Adipocyte (in vitro differentiated cells): ENCODE results near the gene CCKAR.
"Not testable (repeated sequence)": the region's sequence is repeated elsewhere in the genome, so short reads cannot be mapped to it uniquely, and the experiment has no call there.

Experiments used
- DNase-seq: peaks from one replicate; pipeline ENCODE4 v3.0.0-alpha.2; 2015; ENCODE audit warnings: low read depth
- H3K27me3 ChIP-seq: replicated peaks from 2 replicates; pipeline ENCODE4 v1.7.0; 2013; ENCODE audit warnings: mild to moderate bottlenecking, low read length, moderate library complexity; ENCODE audit not compliant: control insufficient read depth, insufficient read depth
- H3K36me3 ChIP-seq: 2 replicates; pipeline ENCODE4 v1.7.0; 2013; ENCODE audit warnings: low read length, mild to moderate bottlenecking, moderate library complexity; ENCODE audit not compliant: control insufficient read depth, insufficient read depth, severe bottlenecking
- H3K4me1 ChIP-seq: 2 replicates; pipeline ENCODE4 v1.7.0; 2013; ENCODE audit warnings: mild to moderate bottlenecking, low read length, moderate library complexity; ENCODE audit not compliant: control insufficient read depth, insufficient read depth
- H3K4me3 ChIP-seq: 2 replicates; pipeline ENCODE4 v1.7.0; 2013; ENCODE audit warnings: mild to moderate bottlenecking, low read length, moderate library complexity
- H3K9ac ChIP-seq: 2 replicates; pipeline ENCODE4 v1.7.0; 2013; ENCODE audit warnings: mild to moderate bottlenecking, low read length, moderate library complexity
- H3K9me3 ChIP-seq: 2 replicates; pipeline ENCODE4 v1.7.0; 2013; ENCODE audit warnings: mild to moderate bottlenecking, low read length, moderate library complexity; ENCODE audit not compliant: control insufficient read depth

CCKAR gene

GRCh38 chr4:26510334-26510964 is 20.2 kb upstream of the CCKAR start:
- H3K4me1 ChIP-seq, result peaks cover 9% of the 10 kb centered on the region
- H3K9ac ChIP-seq, result no peak overlapping the region
- H3K4me3 ChIP-seq, result no peak overlapping the region
- no peaks in the 10 kb centered on the region for H3K9me3 ChIP-seq
- H3K27me3 ChIP-seq, result no peaks in the 10 kb centered on the region
- no peaks in the 10 kb centered on the region for H3K36me3 ChIP-seq
- DNase-seq, result peak; percentile 39

DNA sequence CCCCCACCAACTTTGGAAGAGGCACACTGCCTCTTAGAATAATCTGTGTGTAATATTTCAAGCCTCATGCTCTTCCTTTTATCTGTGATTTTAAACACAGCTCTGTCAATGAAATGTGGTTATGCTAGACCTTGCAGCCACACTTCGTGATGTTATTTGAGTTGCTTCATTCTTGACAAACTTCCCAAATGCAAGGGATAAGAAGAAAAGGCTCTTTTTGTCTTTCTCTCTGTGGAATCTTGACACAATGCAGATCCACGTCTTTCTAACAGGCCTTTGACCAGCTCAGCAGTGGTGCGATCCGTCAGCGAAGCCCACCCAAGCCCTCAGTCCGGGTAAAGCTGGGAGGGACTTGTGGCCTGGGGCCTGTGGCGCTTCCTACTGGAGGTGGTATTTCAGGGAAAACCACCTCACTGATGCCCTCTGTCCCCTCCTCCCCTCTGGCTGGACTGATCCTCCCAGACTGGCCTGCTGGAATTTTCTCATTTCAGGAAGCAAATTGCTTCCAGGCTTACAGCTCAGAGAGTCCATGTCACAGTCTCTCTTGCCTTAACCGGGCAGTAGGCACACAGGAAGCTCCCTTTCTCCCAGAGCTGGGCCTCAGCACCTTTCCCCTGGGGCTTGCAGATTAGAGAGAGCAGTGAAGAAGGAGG is 19.5 kb upstream of the CCKAR start:
- peak; percentile 32 for DNase-seq

DNA sequence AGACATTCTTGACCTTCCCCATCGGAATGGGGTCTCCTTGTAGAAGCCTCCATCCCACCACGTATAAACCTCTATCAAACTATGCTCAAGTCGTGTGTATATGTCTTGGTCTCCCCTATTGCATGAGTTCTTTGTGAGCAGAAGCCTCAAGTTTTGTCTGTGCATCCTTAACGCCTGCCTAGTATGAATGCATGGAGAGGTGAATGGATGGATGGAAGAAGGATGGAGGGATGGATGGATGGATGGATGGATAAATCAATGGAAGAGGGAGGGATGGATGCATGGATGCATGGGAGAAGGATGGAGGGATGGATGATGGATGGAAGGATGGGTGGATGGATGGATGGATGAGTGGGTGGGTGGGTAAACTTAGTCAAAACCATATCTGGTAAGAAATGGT is 17.0 kb upstream of the CCKAR start:
- H3K4me3 ChIP-seq, result no peak overlapping the region
- DNase-seq, result no peak

More for the DNA sequence above, 19.5 kb upstream of the CCKAR start:
- Histone ChIP-seq H3K9ac (peak overlapping the region; percentile 9), H3K27me3 (no peaks in the 10 kb centered on the region), H3K9me3 (no peaks in the 10 kb centered on the region), H3K4me1 (peaks cover 9% of the 10 kb centered on the region), H3K4me3 (no peak overlapping the region), H3K36me3 (no peaks in the 10 kb centered on the region)

DNA sequence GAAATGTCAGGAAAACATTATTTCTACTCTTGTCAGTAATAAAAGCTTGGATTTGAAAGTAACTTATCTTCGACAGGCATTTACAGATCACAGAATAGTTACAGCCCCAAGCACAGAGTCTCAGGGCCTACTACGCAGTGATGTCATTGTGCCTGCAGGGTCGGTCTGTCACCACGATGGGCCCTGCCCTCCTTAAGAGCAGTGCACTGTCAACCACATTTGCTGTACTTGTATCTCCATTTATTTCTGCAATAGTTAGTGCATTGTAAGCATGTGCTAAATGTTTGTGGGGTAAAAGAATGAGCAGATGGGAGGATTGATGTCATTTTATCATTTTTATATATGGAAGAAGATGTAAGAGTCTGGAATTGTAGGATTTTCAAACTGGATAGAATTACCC is 13.6 kb upstream of the CCKAR start:
- Histone ChIP-seq H3K27me3 (no peaks in the 10 kb centered on the region), H3K9ac (no peak overlapping the region), H3K4me3 (no peak overlapping the region), H3K36me3 (no peaks in the 10 kb centered on the region), H3K4me1 (no peaks in the 10 kb centered on the region), H3K9me3 (peaks cover 7% of the 10 kb centered on the region)
- DNase-seq, result no peak

More for the DNA sequence above, 17.0 kb upstream of the CCKAR start:
- H3K9ac ChIP-seq, result no peak overlapping the region
- H3K4me1 ChIP-seq, result peaks cover 9% of the 10 kb centered on the region
- H3K9me3 ChIP-seq, result no peaks in the 10 kb centered on the region
- no peaks in the 10 kb centered on the region for H3K36me3 ChIP-seq
- H3K27me3 ChIP-seq, result no peaks in the 10 kb centered on the region

- Histone ChIP-seq H3K4me1 (no peaks in the 10 kb centered on the region), H3K9me3 (peaks cover 8% of the 10 kb centered on the region), H3K36me3 (no peaks in the 10 kb centered on the region), H3K4me3 (no peak overlapping the region), H3K9ac (no peak overlapping the region), H3K27me3 (no peaks in the 10 kb centered on the region)
- DNase-seq, result no peak
Measured at GRCh38 chr4:26503427-26503826, 13.1 kb upstream of the CCKAR start.

DNA sequence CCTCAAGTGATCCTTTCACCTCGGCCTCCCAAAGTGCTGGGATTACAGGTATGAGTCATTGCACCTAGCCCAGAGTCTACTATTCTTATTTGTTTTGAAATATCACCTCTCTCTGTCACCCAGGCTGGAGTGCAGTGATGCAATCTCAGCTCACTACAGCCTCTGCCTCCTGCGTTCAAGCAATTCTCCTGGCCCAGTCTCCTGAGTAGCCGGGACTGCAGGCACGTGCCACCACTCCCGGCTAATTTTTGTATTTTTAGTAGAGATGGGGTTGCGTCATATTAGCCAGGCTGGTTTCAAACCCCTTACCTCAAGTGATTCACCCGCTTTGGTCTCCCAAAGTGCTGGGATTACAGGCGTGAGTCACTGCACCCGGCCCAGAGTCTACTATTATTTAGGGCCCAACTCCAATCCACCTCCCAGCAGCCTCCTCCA is 10.3 kb upstream of the CCKAR start:
- not testable (repeated sequence) for DNase-seq, H3K27me3 ChIP-seq, H3K9ac ChIP-seq

DNA sequence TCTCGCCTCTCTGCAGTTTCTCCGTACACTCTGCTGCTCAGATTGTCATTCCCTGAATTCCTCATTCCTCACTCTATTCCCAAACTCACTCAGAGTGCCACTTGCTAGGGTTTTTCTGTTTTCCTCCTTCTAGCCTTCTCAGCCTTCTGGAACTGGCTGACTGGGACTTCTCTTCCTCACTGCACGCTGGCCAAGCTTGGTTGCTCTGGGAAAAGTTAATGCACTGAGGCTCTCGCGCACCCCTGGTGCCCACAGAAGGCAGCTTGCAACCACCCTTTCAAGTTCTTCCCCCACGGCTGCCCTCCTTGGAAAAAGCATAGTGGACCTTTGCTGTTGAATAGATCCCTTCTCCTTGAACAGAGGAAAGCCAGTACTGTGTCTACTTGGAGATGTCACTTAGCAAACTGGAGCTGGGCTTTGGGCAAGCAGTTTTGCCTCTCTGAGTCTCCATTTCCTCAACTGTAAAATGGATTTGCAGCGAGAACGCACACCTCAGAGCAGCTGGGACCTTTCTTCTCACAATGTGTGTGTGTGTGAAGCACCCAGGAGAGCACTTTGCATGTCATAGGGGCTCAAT is 6.0 kb upstream of the CCKAR start:
- no peaks in the 10 kb centered on the region for H3K4me1 ChIP-seq
- peaks cover 21% of the 10 kb centered on the region for H3K27me3 ChIP-seq
- H3K36me3 ChIP-seq, result no peaks in the 10 kb centered on the region
- H3K9me3 ChIP-seq, result peaks cover 8% of the 10 kb centered on the region
- no peak overlapping the region for H3K4me3 ChIP-seq
- no peak overlapping the region for H3K9ac ChIP-seq
- no peak for DNase-seq

More for the DNA sequence above, 10.3 kb upstream of the CCKAR start:
- not testable (repeated sequence) for H3K36me3 ChIP-seq, H3K4me1 ChIP-seq, H3K9me3 ChIP-seq, H3K4me3 ChIP-seq

DNA sequence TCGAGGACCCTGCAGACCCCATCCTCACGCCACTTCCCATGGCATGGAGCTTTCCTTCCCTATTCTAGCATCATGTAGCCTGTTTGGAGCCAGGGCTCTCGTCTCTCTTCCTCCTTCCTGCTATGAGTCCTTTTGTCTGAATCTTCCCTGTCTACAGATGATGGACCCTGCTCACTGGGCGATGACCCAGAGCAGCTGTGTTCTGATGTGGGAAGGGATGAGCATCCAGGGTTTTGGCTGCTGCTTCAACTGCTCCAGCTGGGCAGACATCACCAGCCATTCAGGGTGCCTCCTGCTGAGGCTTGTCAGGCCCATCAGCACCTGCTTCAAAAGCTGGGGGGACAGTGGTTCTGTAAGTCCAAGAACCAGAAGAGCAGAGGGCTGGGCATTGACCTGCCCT is 3.2 kb upstream of the CCKAR start:
- peaks cover 42% of the 10 kb centered on the region for H3K27me3 ChIP-seq
- no peak overlapping the region for H3K9ac ChIP-seq
- DNase-seq, result no peak
- no peaks in the 10 kb centered on the region for H3K9me3 ChIP-seq
- H3K4me1 ChIP-seq, result no peaks in the 10 kb centered on the region
- H3K36me3 ChIP-seq, result no peaks in the 10 kb centered on the region
- H3K4me3 ChIP-seq, result no peak overlapping the region

DNA sequence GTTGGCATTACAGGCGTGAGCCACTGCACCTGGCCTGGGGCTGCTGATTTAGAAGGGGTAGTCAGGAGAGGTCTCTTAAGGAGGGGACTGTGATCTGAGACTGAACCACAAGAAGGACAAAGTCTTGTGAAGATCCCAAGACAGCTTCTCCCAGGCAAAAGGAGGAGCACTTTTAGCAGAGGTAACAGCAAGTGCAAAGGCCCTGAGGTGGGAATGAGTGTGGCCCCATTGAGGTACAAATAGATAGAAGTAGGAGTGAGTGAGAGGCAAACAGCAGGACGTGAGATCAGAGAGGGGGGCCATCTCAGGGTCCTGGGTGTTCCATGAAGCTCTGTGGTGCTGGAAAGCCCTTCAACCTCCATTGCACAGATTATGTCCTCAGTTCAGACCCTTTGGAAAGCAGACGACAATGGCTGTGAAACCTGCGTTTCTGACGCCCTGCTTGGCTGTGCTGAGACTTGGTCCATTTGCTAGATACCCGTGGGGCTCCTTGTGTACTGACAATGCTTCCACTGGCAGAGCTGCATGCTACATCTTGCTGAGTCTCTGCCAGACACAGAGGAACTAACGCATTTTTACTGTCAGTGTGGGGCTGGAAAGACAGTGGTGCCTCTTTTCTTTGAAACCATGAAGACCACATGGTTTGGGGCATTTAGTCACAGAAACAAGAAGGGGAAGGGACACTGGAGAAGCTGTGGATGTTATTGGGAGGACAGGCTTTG is 1.3 kb upstream of the CCKAR start:
- Histone ChIP-seq H3K27me3 (peaks cover 49% of the 10 kb centered on the region), H3K4me1 (no peaks in the 10 kb centered on the region), H3K9me3 (no peaks in the 10 kb centered on the region), H3K9ac (no peak overlapping the region), H3K4me3 (no peak overlapping the region), H3K36me3 (no peaks in the 10 kb centered on the region)
- no peak for DNase-seq

DNA sequence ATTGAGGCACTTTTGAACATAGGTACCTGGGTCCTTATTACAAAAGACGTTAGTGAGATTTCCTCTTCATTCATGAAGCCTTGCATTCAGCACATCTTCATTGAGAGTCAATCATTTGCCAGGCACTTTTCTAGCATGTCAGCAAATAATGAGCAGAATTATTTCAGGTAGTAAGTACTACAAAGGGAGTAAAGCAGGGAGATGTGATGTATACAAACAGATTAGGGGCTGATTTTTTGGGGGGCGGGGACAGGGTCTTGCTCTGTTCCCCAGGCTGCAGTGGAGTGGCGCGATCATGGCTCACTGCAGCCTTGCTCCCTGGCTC is 638 bp upstream of the CCKAR start:
- Histone ChIP-seq H3K4me1 (no peaks in the 10 kb centered on the region), H3K9ac (no peak overlapping the region), H3K4me3 (no peak overlapping the region), H3K27me3 (peaks cover 45% of the 10 kb centered on the region), H3K9me3 (no peaks in the 10 kb centered on the region), H3K36me3 (no peaks in the 10 kb centered on the region)
- DNase-seq, result no peak
